Endodermal cell (in vitro differentiated cells): ENCODE results near the gene TRIM44. TPM values are rescaled to one million over a fixed set of nuclear protein-coding genes. Genes with fewer than 3 reads are reported as not detected.

Source experiments
- DNase-seq: peaks from one replicate; pipeline ENCODE4 v3.0.0-alpha.2; 2017
- H3K27ac ChIP-seq: 2 replicates; pipeline ENCODE4 v1.5.1; 2013; ENCODE audit warnings: mild to moderate bottlenecking, low read depth, low read length, moderate library complexity
- H3K27me3 ChIP-seq: 2 replicates; pipeline ENCODE4 v1.6.1; 2013; ENCODE audit warnings: mild to moderate bottlenecking, low read length, moderate library complexity; ENCODE audit not compliant: insufficient read depth, control insufficient read depth, poor library complexity, severe bottlenecking
- H3K36me3 ChIP-seq: 2 replicates; pipeline ENCODE4 v1.7.0; 2013; ENCODE audit warnings: mild to moderate bottlenecking, low read length, moderate library complexity; ENCODE audit not compliant: control insufficient read depth, insufficient read depth
- H3K4me1 ChIP-seq: one replicate; pipeline ENCODE4 v1.7.0; 2013; ENCODE audit warnings: low read length; ENCODE audit not compliant: control insufficient read depth, insufficient read depth
- H3K4me3 ChIP-seq: 2 replicates; pipeline ENCODE4 v1.5.1; 2013; ENCODE audit warnings: mild to moderate bottlenecking, low read length, moderate library complexity
- H3K9ac ChIP-seq: 2 replicates; pipeline ENCODE4 v1.6.1; 2013; ENCODE audit warnings: mild to moderate bottlenecking, low read length, moderate library complexity; ENCODE audit not compliant: poor library complexity, severe bottlenecking; ENCODE audit errors: extremely low read depth
- H3K9me3 ChIP-seq: 2 replicates; pipeline ENCODE4 v1.6.1; 2013; ENCODE audit warnings: mild to moderate bottlenecking, low read length, moderate library complexity; ENCODE audit not compliant: control insufficient read depth
- H3K27ac Mint-ChIP-seq: 2 replicates; pipeline ENCODE4 v1.8.0; 2020; ENCODE audit warnings: mixed read lengths
- H3K27me3 Mint-ChIP-seq: 2 replicates; pipeline ENCODE4 v1.8.0; 2021; ENCODE audit warnings: mild to moderate bottlenecking, mixed read lengths; ENCODE audit not compliant: insufficient read depth
- H3K36me3 Mint-ChIP-seq: 2 replicates; pipeline ENCODE4 v1.8.0; 2020; ENCODE audit warnings: low read depth, mixed read lengths
- H3K4me1 Mint-ChIP-seq: 2 replicates; pipeline ENCODE4 v1.8.0; 2020; ENCODE audit warnings: mixed read lengths
- H3K4me3 Mint-ChIP-seq: 2 replicates; pipeline ENCODE4 v1.8.0; 2020; ENCODE audit warnings: mild to moderate bottlenecking, moderate library complexity, mixed read lengths
- H3K9me3 Mint-ChIP-seq: 2 replicates; pipeline ENCODE4 v1.8.0; 2020; ENCODE audit warnings: mild to moderate bottlenecking, mixed read lengths
- whole genome bisulfite sequencing, 2 experiments: methylation state at CpG; one replicate each; pipeline versions ENCODE4 v1.1.5 to v1.1.7; 2013; ENCODE audit warnings: missing lambda C conversion rate in 2 of 2, mixed read lengths in 1 of 2; ENCODE audit not compliant: insufficient coverage in 1 of 2, insufficient read length in 1 of 2; 5-methylcytosine and 5-hydroxymethylcytosine counted together
- total RNA-seq, 2 donors: library from RNA; stranded (reverse); fragmentation: NEBNext Ultra II Directional in 1 of 2; extraction: Animal tissue kit (Norgen Biotek cat#: 25700) in 1 of 2; gene quantifications; 2 replicates in 1 of 2; 3 replicates in 1 of 2; pipeline ENCODE4 v1.2.1, GENCODE V29; 2021
- TF ChIP-seq, protein P1 (sequence below): fragments of 200-600 bp; sonication (generic); conservative IDR thresholded peaks from 2 replicates; pipeline ENCODE4 v1.5.0; 2021; ENCODE audit warnings: antibody characterized with exemption, mild to moderate bottlenecking

Gene TRIM44
- total RNA-seq, 2 donors from 2014 or later: 48.5 to 63.8 TPM

DNA sequence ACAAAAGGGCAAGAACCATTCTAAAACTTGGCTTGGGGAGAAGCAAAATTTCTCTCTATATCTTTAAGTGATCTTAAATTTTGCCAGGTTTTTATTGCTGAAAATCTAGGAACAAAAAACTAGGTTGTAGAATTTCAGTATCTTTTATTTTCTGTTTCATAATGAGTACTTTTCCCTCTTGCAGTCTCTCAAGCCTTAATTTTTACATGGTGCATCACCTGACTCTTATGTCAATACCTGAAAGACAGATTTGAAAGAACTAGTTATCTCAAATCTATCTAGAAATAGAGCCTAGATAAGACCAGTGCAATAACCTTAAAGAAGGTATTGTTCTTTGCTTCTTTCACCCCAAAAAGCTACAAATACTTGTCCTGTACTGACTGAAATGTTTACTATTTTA is 122.1 kb downstream of the TRIM44 start:
- Histone ChIP-seq H3K27me3 (no peaks in the 10 kb centered on the region), H3K27ac (no peak overlapping the region), H3K36me3 (no peaks in the 10 kb centered on the region), H3K4me3 (no peak overlapping the region), H3K4me1 (no peaks in the 10 kb centered on the region), H3K9me3 (peaks cover under 1% of the 10 kb centered on the region), H3K9ac (no peak overlapping the region)
- H3K27me3 Mint-ChIP-seq: no peaks in the 10 kb centered on the region
- H3K9me3 Mint-ChIP-seq: no peaks in the 10 kb centered on the region
- no peak overlapping the region for H3K27ac Mint-ChIP-seq
- DNase-seq: no peak
- no peaks in the 10 kb centered on the region for H3K36me3 Mint-ChIP-seq
- H3K4me1 Mint-ChIP-seq: peaks cover 11% of the 10 kb centered on the region
- TF ChIP-seq, protein P1, sequence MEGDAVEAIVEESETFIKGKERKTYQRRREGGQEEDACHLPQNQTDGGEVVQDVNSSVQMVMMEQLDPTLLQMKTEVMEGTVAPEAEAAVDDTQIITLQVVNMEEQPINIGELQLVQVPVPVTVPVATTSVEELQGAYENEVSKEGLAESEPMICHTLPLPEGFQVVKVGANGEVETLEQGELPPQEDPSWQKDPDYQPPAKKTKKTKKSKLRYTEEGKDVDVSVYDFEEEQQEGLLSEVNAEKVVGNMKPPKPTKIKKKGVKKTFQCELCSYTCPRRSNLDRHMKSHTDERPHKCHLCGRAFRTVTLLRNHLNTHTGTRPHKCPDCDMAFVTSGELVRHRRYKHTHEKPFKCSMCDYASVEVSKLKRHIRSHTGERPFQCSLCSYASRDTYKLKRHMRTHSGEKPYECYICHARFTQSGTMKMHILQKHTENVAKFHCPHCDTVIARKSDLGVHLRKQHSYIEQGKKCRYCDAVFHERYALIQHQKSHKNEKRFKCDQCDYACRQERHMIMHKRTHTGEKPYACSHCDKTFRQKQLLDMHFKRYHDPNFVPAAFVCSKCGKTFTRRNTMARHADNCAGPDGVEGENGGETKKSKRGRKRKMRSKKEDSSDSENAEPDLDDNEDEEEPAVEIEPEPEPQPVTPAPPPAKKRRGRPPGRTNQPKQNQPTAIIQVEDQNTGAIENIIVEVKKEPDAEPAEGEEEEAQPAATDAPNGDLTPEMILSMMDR: no peak
- H3K4me3 Mint-ChIP-seq: no peak overlapping the region

DNA sequence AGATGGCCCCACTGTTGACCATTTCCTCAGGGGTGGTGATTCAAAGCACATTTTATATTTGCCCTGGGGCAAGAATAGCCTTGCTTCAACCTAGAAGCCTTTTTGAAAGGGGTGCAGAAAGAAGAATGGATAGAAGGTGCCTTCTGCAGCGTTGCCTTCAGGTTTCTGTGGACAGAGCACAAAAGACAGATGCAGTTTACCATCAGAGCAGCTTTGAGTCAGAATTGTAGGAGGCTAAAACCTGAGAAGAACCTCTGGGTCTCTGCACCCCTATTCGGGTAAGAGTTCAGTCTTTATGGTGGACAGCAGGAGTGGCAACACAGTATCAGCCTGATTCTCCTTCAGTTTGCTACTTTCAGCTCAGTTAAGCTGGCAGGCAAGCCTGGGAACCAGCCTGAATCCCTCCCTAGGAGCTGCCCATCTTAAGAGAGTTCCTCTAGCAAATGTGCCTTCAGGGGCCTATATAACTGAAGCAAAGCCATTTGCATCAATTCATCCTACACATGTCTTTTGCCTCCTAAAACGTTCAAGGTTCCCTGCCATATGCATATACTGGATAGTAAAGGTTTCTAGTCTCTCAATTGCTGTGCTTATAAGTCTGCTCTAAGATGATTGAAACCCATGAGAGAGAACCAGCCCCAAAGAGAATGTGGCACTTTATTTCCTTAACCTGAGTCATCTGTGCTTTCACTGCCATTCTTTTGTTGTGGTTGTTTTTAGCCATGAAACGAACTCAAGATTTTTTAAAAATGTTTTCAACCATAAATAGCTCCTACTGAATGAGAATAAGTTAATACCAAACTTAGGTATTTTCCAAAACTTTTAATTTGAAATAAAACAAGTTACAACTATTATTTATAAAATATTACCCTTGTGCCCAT is 123.0 kb downstream of the TRIM44 start:
- peaks cover 11% of the 10 kb centered on the region for H3K4me1 Mint-ChIP-seq
- TF ChIP-seq, protein P1: no peak
- H3K27ac ChIP-seq: no peak overlapping the region
- no peak overlapping the region for H3K4me3 Mint-ChIP-seq
- H3K27me3 Mint-ChIP-seq: no peaks in the 10 kb centered on the region
- no peak overlapping the region for H3K9ac ChIP-seq
- 76 to 82% methylated on average over 3 to 4 of the region's 4 CpGs for WGBS, 2 experiments
- no peak for DNase-seq
- no peaks in the 10 kb centered on the region for H3K36me3 ChIP-seq
- no peak overlapping the region for H3K4me3 ChIP-seq
- no peak overlapping the region for H3K27ac Mint-ChIP-seq
- H3K4me1 ChIP-seq: no peaks in the 10 kb centered on the region
- no peaks in the 10 kb centered on the region for H3K36me3 Mint-ChIP-seq
- H3K9me3 ChIP-seq: no peaks in the 10 kb centered on the region
- H3K9me3 Mint-ChIP-seq: no peaks in the 10 kb centered on the region
- no peaks in the 10 kb centered on the region for H3K27me3 ChIP-seq

DNA sequence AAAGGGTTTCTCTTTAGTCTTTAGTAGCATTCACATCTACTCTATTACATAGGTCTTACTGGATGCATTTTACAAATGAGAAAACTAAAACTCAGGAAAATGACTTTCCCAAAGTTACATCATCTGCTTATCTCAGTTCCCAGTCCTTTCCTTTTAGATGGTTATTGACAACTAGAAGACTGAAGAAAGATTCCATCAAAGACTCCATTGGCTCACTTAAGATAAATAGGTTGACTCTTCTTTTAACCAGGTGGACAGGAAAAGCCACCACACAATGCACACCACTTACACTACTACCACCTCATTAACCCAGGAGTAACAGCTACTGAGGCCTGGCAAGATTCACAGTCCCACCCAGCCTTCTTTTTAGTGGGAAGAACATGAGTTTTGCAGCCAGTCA is 123.6 kb downstream of the TRIM44 start:
- Mint-ChIP-seq H3K27ac (no peak overlapping the region), H3K27me3 (no peaks in the 10 kb centered on the region), H3K4me3 (no peak overlapping the region), H3K9me3 (no peaks in the 10 kb centered on the region), H3K36me3 (no peaks in the 10 kb centered on the region), H3K4me1 (peaks cover 7% of the 10 kb centered on the region)
- no peak overlapping the region for H3K4me3 ChIP-seq
- no peak overlapping the region for H3K27ac ChIP-seq
- DNase-seq: no peak
- H3K9me3 ChIP-seq: no peaks in the 10 kb centered on the region
- no peaks in the 10 kb centered on the region for H3K4me1 ChIP-seq
- H3K36me3 ChIP-seq: no peaks in the 10 kb centered on the region
- H3K27me3 ChIP-seq: no peaks in the 10 kb centered on the region
- H3K9ac ChIP-seq: no peak overlapping the region
- TF ChIP-seq, protein P1: no peak
